PFSK-1 (cell line): ENCODE results near the gene HIPK2.

Source experiments
- SIN3A ChIP-seq: IDR thresholded peaks from 2 replicates; pipeline ENCODE4 v1.6.1; 2012; ENCODE audit warnings: mild to moderate bottlenecking, low read length, moderate library complexity, borderline replicate concordance; ENCODE audit not compliant: insufficient read depth
- TAF1 ChIP-seq: IDR thresholded peaks from 2 replicates; pipeline ENCODE4 v1.6.1; 2012; ENCODE audit warnings: low read length, control low read depth, borderline replicate concordance; ENCODE audit not compliant: insufficient read depth

DNA sequence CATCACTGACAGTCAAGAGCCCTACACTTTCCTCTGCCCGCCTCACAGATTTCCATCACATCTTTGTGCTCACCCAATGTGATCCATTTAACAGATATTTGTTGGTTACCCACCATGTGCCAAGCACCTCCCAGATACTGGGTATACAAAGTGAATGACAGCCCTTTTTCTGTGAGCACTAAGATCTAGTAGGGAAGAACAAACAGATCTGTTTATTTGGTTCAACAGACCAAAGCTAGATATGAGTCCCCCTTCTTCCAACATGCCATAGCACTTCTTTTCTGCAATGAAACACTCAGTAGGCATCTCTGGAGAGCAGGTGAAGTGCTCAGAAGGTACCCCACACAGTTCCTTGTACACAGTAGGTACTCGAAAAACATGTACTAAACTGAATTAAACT lies 101.4 kb downstream of the HIPK2 start:
- TF ChIP-seq SIN3A = no peak
- no peak for TF ChIP-seq TAF1
